Sigmoid colon (tissue), 7 donors: ENCODE results near the gene SLC2A6. TPM values are rescaled to one million over a fixed set of nuclear protein-coding genes. Genes with fewer than 3 reads are reported as not detected.

Experiments
- DNase-seq: peaks from one replicate; pipeline ENCODE4 v3.0.0-alpha.2; 2019
- H3K27ac ChIP-seq, 4 donors: fragments of 200-600 bp; sonication (generic); one replicate each; pipeline ENCODE4 v1.5.1; 2016 to 2019; ENCODE audit warnings: mild to moderate bottlenecking in 1 of 4
- H3K27me3 ChIP-seq, 3 donors: fragments of 200-600 bp; sonication (generic); one replicate each; pipeline ENCODE4 v1.5.1; 2019; ENCODE audit warnings: mild to moderate bottlenecking in 1 of 3
- H3K36me3 ChIP-seq, 4 donors: fragments of 200-600 bp; sonication (generic); one replicate each; pipeline ENCODE4 v1.5.1; 2016 to 2019
- H3K4me1 ChIP-seq, 4 donors: fragments of 200-600 bp; sonication (generic); one replicate each; pipeline ENCODE4 v1.5.1; 2017 to 2019
- H3K4me3 ChIP-seq, 4 donors: fragments of 200-600 bp; sonication (generic); one replicate each; pipeline ENCODE4 v1.5.1; 2017 to 2019; ENCODE audit warnings: mild to moderate bottlenecking in 2 of 4, moderate library complexity in 1 of 4
- H3K9me3 ChIP-seq, 4 donors: fragments of 200-600 bp in 3 of 4; sonication (generic) in 3 of 4; one replicate each; pipeline versions ENCODE4 v1.5.1 to v1.6.1; 2013 to 2019
- CTCF ChIP-seq, 4 experiments: fragments of 450-650 bp in 3 of 4; fragments of 200-600 bp in 1 of 4; IDR thresholded peaks; one replicate each; pipeline ENCODE4 v1.5.1; 2016 to 2019; ENCODE audit warnings: antibody characterized with exemption in 4 of 4, mild to moderate bottlenecking in 3 of 4, moderate library complexity in 2 of 4
- EP300 ChIP-seq, 4 donors: sonication (generic); formaldehyde crosslinking; IDR thresholded peaks; one replicate each; pipeline ENCODE4 v1.6.1; 2017; ENCODE audit warnings: antibody characterized with exemption in 4 of 4
- POLR2A ChIP-seq, 2 donors: fragments of 450-650 bp; IDR thresholded peaks; one replicate each; pipeline ENCODE4 v1.6.1; 2016; ENCODE audit warnings: antibody characterized with exemption in 2 of 2, mild to moderate bottlenecking in 2 of 2, moderate library complexity in 2 of 2
- POLR2AphosphoS5 ChIP-seq, 4 donors: sonication (generic); formaldehyde crosslinking; IDR thresholded peaks; one replicate each; pipeline ENCODE4 v1.6.1; 2017; ENCODE audit warnings: antibody characterized with exemption in 4 of 4
- WGBS, 2 donors: extraction: QIAGEN DNeasy Blood & Tissue Kit; methylation state at CpG; one replicate each; pipeline ENCODE4 v1.1.7; 2013; 5-methylcytosine and 5-hydroxymethylcytosine counted together
- intact Hi-C: fragments of 100-400 bp; cut with DNase I; formaldehyde crosslinking; loops from one replicate; pipeline ENCODE4 v1.15.1; 2023
- polyA plus RNA-seq, 3 donors: library from polyadenylated mRNA; stranded (reverse); fragments of 200-250 nt; gene quantifications; one replicate each; pipeline ENCODE4 v1.2.3, GENCODE V29; 2013
- total RNA-seq, 4 donors: library from RNA; depleted of rRNA; stranded (reverse); fragments of >200 nt; gene quantifications; one replicate each; pipeline ENCODE4 v1.1.0, GENCODE V29; 2016
- donor health status: healthy with polysubstance abuse.
- donor health status: Bipolar disorder and iron deficiency.
- donor health status: healthy.

Gene SLC2A6
- total and polyA plus RNA-seq, 7 donors: 1.2 to 8.2 (median 1.8) TPM

- intact Hi-C loops: no loop called here
- TF ChIP-seq CTCF (IDR thresholded peaks at IDR 0.05) (no peak), EP300 (IDR thresholded peaks at IDR 0.05) (peak in 1 of 4 donors; percentile 17), POLR2AphosphoS5 (IDR thresholded peaks at IDR 0.05) (peak in 2 of 4 donors; percentile 23 to 53)
- 55 to 68% methylated on average over 19 of the region's 19 CpGs for WGBS, 2 donors
- Histone ChIP-seq H3K36me3 (no peaks in the 10 kb centered on the region), H3K9me3 (peaks cover 0 to 12% (median 4%) of the 10 kb centered on the region in 4 donors), H3K27me3 (peaks cover 0 to 24% (median 4%) of the 10 kb centered on the region in 3 donors), H3K27ac (no peak overlapping the region), H3K4me1 (peaks cover 0 to 7% (median 0%) of the 10 kb centered on the region in 4 donors), H3K4me3 (no peak overlapping the region)
- DNase-seq: no peak
Observed at GRCh38 chr9:133499132-133499891, 20.4 kb upstream of the SLC2A6 start.

DNA sequence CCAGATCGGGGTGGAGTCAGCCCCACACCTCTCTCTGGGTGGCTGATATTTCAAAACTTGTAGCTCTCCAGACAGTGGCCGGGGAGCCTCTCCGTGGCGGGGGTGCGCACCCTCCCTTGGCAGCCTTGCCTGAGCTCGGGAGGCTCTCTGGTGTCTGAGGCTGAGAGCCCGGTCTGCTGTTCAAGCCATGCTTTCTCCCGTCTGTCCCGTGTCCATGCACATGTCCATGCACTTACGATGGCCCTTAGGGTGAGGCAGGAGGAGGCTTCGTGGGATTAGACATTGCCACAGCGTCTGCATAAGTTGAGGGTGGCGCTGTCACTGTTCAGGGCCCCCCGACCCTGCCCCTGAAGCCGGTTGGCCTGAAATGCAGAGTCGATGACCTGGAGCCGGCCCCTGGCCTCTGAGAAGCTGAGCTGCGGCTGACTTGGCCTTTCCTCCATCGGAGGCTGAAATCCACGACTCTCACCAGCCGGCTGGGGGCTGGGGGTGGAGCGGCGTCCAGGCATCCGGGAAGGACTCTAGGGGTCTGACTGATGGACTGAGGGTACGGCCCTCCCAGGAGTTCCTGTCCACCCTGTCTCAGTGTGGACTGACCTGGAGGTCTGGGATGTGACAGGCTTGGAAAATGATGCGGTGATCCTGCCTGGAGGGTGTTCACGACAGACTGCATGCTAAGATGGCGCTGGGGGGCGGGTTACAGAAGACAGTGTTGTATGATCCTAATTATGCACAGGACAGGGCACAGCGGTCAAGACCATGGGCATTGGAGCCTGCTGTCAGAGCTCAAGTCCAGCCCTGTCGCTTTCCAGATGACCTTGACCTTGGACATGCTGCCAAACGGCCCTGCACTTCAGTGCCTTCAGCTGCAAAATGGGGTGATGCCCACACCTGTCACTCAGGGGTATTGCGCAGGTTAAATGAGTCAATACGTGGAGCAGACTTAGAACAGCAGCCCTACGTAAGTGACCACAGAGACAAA lies 18.3 kb upstream of the SLC2A6 start:
- Histone ChIP-seq H3K27ac (no peak overlapping the region), H3K27me3 (peaks cover 0 to 24% (median 4%) of the 10 kb centered on the region in 3 donors), H3K9me3 (peaks cover 0 to 9% (median 0%) of the 10 kb centered on the region in 4 donors), H3K4me1 (peaks cover 0 to 7% (median 0%) of the 10 kb centered on the region in 4 donors), H3K36me3 (no peaks in the 10 kb centered on the region), H3K4me3 (no peak overlapping the region)
- intact Hi-C loops: no loop called here
- WGBS, 2 donors: 75 to 81% methylated on average over 35 of the region's 35 CpGs
- no peak for DNase-seq
- TF ChIP-seq POLR2A (IDR thresholded peaks at IDR 0.05) (no peak), EP300 (IDR thresholded peaks at IDR 0.05) (no peak), CTCF (IDR thresholded peaks at IDR 0.05) (no peak), POLR2AphosphoS5 (IDR thresholded peaks at IDR 0.05) (no peak)

GRCh38 chr9:133495327-133496293 lies 16.7 kb upstream of the SLC2A6 start:
- Histone ChIP-seq H3K27ac (no peak overlapping the region), H3K4me1 (peaks cover 0 to 7% (median 0%) of the 10 kb centered on the region in 4 donors), H3K9me3 (no peaks in the 10 kb centered on the region), H3K27me3 (peaks cover 0 to 24% (median 4%) of the 10 kb centered on the region in 3 donors), H3K4me3 (no peak overlapping the region), H3K36me3 (no peaks in the 10 kb centered on the region)
- TF ChIP-seq POLR2AphosphoS5 (IDR thresholded peaks at IDR 0.05) (no peak), POLR2A (IDR thresholded peaks at IDR 0.05) (no peak), CTCF (IDR thresholded peaks at IDR 0.05) (no peak), EP300 (IDR thresholded peaks at IDR 0.05) (no peak)
- WGBS, 2 donors: 95% methylated on average over 24 of the region's 24 CpGs
- no peak for DNase-seq
- intact Hi-C loops: no loop called here
